HG03064 (cell line): ENCODE measurements around the gene AUTS2.

ENCODE experiments used
- ATAC-seq: cut with Tn5 transposase; IDR thresholded peaks from one replicate; pipeline ENCODE4 v1.9.1; 2021; ENCODE audit warnings: low read depth; ENCODE audit not compliant: unreplicated experiment

AUTS2 gene

DNA sequence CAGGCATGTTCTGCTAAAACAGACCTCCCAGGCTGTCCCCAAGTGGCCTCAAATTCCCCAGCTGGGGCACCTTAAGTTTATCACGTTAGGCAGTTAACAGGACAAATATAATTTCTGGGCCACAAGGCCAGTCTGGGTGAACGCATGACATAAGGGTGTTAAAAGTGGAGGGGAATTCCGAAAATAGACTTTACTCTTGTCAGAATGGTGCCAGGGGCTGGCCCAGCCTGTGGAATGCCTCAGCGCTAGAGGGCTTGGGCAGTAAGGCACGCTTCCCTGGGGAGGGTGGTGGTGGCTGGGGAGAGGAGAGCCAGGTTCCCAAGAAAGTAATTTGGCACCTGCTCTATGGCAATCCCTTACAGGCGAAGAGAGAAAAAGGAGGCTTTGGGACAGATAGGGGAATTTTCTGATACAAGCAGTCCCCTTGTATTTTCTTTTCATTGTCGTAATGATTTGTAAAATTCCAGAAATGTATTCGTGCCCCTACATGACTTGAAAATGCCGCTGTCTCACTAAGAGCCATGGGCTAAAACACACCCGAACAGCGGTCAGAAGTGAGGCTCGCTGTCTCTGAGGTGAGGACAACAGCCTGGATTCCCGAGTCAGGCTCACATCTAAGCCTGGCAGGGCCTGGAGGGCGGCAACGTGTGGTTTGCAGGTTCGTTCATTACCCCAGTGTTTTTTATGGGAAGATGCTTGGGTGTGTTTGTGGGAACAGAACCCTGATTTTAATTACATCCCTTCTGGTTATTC, 1070.5 kb downstream of the AUTS2 start:
- no peak for ATAC-seq

DNA sequence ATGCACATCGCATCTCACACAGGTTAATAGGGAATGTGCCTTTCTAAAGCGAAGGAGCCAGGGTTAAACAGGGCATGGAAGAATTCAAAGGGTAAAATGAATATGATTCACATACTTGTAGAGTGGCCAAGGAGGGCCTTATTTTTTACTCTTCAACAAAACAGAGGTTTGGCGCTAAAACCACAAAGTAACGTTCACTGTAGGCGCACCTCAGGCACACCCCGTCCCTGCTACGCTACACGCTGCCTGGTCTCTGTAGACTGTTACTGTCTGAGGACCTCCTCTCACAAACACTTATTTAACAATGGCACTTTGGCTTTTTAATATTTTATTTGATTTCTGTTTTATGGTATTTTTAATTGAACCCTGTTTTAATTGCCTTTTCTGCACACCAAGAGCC, 1071.6 kb downstream of the AUTS2 start:
- no peak for ATAC-seq

DNA sequence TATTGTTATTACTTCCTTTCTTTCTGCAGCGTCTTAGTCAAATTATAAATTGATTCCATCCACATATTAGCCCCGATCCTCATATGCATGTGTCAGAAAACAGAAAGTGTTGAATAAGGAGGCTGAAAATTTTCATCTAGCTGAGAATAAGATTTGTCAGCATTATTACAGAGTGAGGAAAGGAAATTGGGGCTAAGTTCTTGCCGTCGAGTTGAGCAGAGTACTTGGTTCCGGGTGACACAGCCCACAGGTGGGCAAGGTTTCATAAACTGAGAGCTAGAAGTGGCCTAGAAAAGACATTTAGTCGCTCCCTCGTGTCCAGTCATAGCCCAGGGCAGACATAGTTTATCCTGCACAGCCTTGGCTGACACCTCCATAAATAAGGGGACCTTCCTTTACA, 1072.0 kb downstream of the AUTS2 start:
- ATAC-seq = no peak

DNA sequence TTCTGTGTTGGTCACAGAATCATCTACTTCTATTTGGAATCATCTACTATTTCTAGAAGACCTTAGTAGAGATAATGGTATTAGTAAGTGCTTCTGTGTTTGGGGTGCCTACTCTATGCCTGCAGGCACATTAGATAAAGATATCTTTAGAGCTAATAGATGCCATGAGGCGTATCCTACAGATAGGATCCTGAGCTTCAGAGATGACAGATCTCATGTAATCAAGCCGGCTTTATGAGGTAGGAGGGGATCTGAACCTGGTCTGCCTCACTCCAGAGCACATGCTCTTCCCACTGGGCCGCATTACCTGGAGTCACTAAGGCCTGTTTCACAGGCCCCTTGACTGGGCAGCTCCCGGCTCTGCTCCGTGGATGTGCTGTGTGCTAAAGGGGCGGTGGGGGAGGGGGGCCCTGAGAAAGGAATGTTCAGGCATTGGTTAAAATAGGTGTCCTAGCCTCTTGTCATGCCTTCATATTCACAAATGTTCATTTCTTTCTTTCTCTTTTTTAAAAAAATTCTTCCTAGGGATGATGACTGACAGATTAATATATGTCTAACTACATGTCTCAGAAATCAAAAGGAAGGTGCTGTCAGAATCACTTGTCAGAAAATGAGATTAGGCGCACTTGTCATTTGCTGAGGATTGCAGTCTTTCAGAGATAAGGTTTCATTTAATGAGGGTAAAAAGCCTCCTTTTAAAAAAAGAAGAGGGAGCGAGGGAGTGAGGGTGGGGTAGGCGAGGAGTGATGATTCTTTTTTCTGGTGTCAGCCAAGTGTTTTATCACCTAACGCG, 1075.7 kb downstream of the AUTS2 start:
- no peak for ATAC-seq

DNA sequence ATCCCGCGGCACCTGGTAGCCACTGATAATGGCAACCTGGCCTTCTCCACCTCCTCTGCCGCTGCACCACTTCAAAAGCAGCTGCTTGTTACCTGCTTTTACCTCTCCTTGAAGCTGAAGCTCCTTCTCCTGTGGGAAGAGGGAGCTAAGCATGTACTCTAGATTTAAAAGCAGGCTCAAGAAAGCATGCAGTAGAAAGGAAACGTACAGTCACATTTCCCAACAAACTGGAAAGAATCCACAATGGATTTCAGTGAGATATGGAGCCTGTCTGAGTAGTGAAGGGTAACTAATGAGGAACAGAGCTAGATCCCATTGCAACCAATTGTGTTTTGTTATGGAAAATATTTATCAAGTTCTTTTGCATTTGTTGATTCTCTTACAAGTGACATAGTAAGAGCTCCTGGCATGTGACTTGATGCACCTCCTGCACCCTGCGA, 1076.3 kb downstream of the AUTS2 start:
- no peak for ATAC-seq

DNA sequence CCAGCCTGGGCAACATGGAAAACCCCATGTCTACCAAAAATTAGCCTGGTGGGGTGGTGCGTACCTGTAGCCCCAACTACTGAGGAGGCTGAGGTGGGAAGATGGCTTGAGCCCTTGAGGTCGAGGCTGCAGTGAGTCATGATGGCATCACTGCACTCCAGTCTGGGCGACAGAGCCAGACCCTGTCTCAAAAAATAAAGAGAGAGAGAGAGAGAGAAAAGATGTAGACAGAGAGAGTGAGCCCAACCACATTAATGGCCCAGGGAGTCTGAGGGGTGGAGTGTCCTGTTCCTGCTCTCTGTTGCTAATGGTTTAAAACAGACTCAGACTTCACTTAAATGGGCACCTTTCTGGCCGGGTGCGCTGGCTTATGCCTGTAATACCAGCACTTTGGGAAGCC, 1078.0 kb downstream of the AUTS2 start:
- ATAC-seq = no peak

DNA sequence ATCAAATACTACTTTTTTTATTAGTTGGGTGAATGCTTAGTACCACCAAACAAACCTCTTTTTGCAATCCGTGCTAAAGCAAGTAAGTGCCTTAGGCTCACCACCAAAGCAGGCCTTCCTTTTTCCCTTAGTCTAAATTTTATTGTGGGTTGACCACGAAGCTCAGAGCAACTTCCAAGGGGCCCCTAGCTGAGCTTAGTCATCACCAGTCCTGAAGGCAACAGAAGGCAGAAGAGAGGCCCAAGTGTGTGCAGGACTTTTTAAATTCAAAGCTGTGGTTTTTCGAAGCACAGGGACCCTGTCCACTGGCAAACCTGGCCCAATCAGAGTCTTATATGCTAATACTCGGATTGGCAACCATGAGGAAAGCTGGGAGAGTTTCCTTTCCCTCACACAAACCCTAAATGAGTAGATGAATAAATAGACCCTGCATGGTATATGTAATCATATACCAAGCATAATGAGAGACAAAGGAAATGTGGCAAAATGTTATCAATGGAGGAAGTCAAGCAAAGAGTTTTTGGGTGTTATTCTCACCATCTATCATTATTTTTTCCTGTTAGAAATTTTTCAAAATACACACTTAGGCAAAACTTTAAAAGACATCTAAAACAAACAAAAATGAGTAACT, 1080.5 kb downstream of the AUTS2 start:
- no peak for ATAC-seq

DNA sequence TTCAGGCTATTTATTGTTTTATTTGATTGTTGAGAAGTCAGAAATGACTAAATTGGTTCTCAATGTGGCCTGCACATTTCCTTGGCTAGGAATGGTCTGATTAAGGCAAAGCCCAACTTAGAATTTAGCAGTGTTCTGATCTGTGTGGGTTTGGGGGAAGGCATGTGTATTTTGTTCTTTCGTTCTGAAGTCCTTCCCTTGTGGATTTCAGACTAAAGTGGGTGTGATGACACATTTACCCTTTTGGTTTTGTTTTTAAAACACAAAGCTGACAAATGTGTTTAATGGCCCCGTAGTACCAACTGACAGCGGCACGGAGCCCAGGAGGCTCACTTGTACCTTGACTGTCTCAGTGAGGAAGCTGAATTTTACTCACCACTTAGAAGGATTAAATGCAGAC, 1081.4 kb downstream of the AUTS2 start:
- no peak for ATAC-seq

DNA sequence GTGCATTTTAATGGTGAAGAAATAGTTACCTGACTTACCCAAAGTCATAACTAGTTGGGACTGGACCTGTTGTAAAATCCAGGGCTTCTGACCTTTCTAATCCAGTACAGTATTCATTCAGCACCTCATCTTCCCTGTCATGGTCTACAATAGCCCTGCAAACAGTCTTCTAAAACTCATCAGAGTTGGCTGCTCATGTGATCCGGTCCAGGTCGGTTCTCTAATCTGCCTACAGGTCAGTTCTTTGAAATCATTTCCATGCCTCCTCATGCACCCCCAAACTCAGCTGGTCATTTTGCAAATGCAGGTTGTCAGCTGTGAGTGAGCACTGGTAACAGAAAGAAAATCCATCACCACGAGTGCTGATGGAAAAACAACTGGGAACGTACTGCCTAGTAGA, 1082.0 kb downstream of the AUTS2 start:
- no peak for ATAC-seq

DNA sequence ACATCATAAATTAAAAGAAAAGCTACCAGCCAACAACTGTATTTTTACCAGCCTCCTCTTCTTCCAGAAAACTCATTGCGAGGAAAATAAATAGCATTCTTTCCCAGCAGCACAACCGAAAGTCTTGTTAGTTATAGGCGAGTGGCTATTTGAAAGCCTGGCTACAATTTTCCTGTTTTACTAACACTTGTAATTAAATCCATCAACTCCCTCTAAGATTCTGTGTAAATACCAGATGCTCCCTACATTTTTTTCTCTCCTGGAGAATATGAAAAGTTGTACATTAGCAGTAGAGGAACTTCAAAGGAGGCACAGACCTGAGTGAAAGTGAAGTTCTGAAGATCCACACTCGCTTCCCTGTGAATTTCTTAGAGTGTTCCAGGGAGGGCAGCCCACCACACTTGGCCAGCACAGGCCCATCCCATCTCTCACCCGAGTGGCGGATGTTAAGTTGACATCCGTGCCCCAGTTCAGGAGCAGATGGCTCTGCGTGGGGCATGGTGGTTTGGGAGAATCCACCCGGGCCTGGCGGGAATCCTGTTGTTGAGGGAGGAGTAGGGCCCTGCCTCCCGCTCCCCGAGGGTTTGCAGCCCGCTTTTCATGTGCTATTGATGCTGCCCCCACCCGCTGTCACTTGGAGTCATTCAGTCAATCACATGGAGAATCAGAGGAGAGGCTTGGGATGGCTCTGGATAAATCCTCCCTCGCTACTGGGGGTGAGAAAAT, 1082.6 kb downstream of the AUTS2 start:
- ATAC-seq = no peak

DNA sequence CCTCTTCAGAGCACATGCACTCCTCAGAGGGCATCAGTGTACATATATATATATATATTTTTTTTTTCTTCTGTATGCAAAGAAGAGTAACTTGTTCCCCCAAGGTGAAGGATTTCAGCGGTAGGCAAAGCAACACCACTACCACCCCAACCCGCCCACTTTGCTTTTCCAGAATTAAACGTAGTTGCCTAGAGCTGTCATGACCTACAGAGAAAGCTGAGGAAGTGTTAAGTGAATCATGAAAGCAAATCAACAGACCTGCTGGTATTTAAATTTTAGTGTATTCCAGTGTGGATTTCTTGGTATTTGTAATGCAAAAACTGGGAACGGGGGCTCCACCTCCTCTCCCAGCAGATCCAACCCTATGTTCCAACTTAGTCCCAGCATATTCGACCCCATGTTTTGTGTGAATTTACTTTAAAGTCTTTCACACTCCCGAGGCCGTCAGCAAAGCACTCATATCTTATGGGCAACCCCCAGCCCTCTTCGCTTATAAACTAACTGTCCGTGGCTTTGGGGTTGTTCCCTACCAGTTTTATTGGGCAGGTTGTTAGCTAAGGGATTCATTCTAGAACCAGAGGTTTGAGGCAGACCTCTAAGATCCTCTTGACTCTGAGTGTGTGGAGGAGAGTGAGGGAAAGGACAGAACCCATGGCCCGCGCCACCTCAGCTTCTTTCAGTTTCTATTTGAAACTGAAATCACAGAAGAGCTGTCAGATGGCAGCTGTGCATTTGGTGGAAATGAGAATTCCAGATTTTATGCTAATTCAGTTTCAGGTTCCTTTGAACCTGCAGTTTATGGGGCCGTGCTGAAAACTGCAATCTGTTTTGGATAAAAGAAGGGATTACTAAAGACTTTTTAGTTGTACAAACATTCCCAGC, 1083.4 kb downstream of the AUTS2 start:
- ATAC-seq = peak; percentile 70

DNA sequence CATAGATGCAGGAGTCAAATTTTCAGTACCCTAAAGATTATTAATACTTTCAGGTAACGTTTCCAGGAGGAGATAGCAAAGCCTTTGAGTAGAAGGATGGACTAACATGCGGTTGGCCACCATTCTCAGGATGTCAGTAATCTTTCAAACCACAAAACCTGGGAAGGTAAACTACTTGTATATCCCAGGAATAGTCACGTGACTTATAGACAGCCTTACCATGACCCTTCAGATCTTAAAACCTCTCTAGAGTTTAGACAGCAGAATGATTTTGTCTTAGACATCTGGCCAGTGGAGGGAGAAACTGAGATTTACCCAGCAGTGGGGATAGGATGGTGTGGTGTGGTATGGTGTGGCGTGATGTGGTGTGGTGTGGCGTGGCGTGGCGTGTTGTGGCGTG, 1085.9 kb downstream of the AUTS2 start:
- ATAC-seq = no peak

DNA sequence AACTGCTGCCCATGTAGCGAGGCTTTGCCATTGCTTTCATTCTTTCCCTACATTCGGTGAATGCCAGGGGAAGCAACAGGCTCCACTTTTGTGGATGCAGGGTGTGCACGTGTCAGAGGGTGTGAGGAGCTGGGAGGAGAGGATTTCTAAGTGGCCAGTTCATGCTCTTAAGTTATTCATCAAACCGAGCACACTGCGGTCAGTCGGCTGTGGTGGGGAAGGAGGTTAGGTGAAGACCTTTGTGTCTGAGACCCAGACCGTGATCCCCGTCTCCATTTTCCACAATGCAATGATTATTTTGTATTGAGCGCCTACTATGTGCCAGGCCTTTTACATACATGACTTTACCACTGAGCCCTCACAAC, 1095.0 kb downstream of the AUTS2 start:
- no peak for ATAC-seq

DNA sequence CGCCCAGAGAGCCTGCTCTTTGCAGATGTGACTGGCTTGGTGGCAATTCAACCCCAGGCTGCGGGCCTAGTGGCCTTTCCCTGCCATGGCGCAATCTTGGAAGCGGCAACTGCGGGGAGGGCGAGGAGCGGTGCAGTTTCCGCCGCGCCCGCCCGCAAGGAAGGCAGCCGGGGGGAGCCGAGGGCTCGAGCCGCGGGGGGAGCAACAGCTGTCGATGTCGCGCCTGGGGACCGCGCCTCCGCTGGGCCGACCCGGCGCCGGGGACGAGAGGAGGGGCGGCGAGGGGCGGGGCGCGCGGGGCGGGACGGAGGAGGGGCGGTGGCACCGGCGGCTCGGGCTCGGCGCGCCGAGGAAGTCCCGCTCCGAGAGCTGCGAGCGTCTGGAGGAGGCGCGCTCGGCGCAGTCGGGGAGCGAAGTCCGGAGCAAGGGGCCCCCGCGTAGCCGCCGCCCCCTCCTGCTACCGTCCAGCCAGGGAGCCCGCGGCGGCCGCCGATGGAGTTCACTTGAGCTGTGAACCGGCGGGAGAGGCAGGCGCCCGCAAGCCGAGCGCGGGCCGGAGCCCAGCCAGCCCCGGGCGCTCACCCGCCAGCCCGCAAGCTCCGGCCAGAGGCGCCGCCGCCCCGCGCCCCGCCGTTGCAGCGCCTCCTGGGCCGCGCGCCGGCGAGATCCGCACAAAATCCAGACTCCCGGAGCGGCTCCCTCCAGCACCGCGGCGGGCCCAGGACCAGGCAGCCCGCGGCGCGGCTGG, 1095.6 kb downstream of the AUTS2 start:
- ATAC-seq = peak; percentile 58

DNA sequence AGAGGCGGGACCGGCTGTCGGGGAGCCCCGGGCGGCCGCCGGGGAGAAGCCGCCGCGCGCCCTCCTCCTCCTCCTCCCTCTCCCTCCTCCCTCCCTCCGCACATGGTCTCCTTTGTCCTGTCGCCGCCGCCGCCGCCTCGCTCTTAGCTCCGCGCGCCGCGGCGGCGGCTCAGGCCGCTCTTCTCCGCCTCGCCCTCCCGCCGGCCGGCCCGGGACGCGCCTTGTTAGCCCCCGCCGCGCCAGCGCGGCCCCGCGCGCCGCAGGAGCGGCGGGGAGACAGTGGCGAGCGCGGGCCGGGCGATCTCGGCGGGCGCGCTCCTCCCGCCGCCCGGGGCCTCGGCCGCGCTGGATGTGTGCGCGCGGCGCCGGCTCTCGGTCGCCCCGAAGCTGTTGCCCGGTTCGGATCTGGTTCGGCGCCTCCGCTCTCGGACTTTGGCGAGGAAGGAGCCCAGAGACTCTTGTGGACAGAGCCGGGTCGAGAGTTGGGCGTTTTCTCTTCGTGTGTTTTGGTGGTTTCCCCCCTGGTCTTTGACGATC, 1096.2 kb downstream of the AUTS2 start:
- peak; percentile 33 for ATAC-seq

DNA sequence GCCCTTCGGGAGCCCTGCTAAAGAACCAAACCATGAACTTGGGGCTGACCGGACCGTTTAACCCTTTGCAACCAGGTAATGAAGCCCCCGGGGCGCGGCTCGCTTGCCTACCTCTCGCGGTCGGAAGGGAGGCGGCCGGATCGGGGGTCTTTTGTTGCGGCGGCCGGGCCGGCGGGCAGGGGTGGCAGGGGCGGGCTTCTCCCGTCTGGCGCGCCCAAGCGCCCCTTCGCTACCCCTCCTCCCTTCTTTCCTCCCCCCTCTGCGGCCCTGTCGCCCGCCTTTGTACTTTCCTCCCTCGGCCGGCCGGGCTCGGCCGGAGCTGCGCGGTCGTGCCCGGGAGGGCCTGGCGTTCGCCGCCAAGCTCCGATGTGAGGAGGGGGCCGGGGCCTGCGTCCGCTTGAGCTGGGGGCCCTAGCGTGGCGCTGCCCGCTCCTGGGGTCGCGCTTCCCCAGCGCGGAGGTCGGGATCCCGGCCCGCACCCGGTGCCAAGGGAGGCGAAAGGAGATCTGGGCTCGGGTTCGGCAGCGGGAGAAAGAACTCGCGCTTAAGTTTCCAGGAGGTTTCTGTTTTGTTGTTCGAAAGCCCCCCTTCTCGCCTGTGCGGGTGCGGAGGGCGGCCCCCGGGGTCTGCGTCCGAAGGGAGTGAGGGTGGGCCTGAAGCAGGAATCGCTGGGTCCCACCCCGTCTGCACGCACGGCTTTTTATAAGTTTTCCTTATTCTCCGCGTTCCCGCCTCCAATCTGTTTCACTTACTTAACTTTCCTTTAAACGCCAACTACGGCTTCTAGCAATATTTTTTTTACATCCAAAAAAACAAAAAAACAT, 1096.9 kb downstream of the AUTS2 start:
- no peak for ATAC-seq

DNA sequence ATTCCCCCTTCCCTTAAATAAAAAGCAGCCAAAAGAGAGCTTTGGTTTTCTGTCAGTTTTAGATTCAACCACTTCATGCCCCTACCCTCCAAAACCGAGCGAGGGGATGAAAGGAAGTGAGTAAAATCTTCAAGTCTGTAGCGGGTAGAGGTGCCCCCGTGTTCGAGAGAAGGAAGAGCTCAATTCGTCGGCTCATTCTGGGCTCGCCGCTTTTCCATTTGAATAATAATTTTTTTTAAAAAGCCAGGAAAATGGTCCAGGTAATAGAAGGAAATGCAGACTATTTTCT, 1097.5 kb downstream of the AUTS2 start:
- no peak for ATAC-seq

DNA sequence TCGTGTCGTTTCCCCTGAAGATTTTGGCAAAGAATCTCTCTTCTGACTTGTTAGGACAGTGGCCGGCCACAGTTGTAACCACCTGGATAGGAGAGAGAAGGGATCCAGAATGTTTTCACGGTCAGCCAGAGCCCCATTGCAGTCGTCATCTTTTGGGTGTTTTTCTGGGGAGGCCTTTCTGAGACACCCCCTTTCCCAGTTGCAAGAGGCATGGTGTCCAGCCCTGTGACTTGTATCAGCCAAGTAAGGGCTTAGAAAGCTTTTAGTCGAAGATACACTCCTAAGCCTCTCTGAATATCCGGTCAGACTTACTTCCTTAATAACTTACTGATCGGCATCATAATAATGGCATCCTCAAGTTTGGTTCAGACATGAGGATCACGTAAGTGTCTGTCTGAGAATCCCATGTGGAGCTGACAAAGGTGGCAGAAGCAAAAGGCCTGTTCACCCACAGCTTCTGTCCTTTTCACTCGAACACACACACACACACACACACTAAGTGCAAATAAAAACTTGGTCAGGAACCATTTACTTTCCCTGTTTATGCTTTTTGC, 1098.0 kb downstream of the AUTS2 start:
- ATAC-seq = no peak
